ENCODE measurements around the gene FAM117A. TPM values are rescaled to one million over a fixed set of nuclear protein-coding genes. Genes with fewer than 3 reads are reported as not detected.

The FAM117A gene
- total RNA-seq, 1 experiment from 2014 or later, result 0.52 TPM

DNA sequence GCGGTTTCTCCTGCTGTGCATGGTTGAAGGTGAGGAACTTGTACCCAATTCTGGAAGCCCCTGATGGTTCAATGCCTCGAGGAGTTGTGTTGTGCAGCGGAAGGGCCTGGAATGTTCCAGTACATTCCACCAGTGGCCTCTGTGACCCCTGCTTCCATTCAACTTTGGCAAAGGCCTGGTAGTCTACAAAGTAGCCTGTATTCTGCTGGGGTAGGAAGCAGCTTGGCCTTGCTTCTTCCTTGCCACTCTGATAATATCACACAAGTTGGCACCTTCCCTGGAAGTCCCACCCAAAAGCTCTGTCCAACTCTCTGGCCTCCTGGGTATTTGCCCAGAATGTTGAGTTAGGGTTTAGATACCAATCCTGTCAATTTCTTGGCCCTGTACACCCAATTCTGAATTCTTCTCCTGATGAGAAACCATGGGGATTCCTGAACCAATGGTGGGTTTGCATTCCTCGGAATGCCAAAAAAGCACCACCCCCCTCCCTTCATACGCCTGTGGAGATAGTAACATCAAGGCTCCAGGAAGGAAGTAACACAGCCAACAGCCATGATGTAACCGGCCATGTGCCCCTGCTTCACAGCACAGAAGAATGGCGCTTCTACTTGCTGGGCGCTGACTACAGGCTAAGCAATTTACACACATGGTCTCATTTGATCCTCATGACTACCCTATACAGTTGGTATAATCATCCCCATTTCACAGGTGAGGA lies 11.8 kb upstream of the FAM117A start:
- Histone ChIP-seq H3K36me3 (ENCODE audit: insufficient read depth, low read length) (no peaks in the 10 kb centered on the region), H3K4me1 (ENCODE audit: low read length) (no peaks in the 10 kb centered on the region), H4K20me1 (ENCODE audit: insufficient read depth, low read depth, low read length) (no peaks in the 10 kb centered on the region), H3K9me2 (replicated peaks; ENCODE audit: insufficient read depth, low read length) (no peaks in the 10 kb centered on the region), H3K79me2 (ENCODE audit: low read length) (no peaks in the 10 kb centered on the region), H3K9me3 (ENCODE audit: low read length) (no peaks in the 10 kb centered on the region), H3K4me2 (ENCODE audit: low read depth, low read length, poor library complexity, severe bottlenecking) (no peak overlapping the region), H2AFZ (ENCODE audit: low read length) (no peak overlapping the region), H3K27ac (ENCODE audit: low read length) (no peak overlapping the region), H3K4me3 (ENCODE audit: low read length) (no peak overlapping the region), H3K9ac (ENCODE audit: low read length) (no peak overlapping the region), H3K27me3 (ENCODE audit: low read length) (no peaks in the 10 kb centered on the region)
- DNase-seq, result no peak

DNA sequence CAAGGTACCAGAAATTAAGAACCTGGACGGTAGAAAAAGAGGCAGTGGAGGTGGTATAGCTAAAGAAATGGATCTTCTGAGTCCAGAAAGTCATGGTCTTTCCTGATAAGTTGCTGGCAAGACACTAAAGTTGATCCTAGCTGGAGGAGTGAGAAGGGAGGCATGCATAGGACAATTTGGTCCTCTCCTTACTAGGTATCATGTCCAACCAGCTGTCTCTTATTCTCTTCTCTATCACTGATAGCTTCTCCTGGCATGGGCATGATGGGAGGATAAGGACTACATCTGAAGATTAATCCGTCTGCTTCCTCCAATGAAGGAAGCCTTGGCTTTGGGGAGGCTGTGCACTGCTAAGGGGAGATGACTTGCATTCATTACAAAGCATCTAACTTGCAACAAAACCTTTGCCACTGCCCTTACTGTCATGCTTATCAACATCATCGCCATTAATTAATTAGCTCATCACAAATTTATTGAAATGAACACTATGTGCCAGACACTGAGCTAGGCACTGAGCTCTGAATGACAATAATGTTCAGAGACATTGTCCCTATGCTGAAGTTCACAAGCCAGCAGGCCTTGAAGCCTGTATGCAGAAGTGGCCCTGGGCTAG lies 3.1 kb upstream of the FAM117A start:
- no peak overlapping the region for H3K4me2 ChIP-seq (ENCODE audit: low read depth, low read length, poor library complexity, severe bottlenecking)
- no peaks in the 10 kb centered on the region for H4K20me1 ChIP-seq (ENCODE audit: insufficient read depth, low read depth, low read length)
- H3K9ac ChIP-seq (ENCODE audit: low read length), result no peak overlapping the region
- no peaks in the 10 kb centered on the region for H3K79me2 ChIP-seq (ENCODE audit: low read length)
- H3K9me3 ChIP-seq (ENCODE audit: low read length), result no peaks in the 10 kb centered on the region
- H3K4me3 ChIP-seq (ENCODE audit: low read length), result no peak overlapping the region
- DNase-seq, result no peak
- no peak overlapping the region for H3K27ac ChIP-seq (ENCODE audit: low read length)
- no peaks in the 10 kb centered on the region for H3K27me3 ChIP-seq (ENCODE audit: low read length)
- no peaks in the 10 kb centered on the region for H3K9me2 ChIP-seq (replicated peaks; ENCODE audit: insufficient read depth, low read length)
- no peaks in the 10 kb centered on the region for H3K4me1 ChIP-seq (ENCODE audit: low read length)
- H3K36me3 ChIP-seq (ENCODE audit: insufficient read depth, low read length), result no peaks in the 10 kb centered on the region
- H2AFZ ChIP-seq (ENCODE audit: low read length), result no peak overlapping the region

DNA sequence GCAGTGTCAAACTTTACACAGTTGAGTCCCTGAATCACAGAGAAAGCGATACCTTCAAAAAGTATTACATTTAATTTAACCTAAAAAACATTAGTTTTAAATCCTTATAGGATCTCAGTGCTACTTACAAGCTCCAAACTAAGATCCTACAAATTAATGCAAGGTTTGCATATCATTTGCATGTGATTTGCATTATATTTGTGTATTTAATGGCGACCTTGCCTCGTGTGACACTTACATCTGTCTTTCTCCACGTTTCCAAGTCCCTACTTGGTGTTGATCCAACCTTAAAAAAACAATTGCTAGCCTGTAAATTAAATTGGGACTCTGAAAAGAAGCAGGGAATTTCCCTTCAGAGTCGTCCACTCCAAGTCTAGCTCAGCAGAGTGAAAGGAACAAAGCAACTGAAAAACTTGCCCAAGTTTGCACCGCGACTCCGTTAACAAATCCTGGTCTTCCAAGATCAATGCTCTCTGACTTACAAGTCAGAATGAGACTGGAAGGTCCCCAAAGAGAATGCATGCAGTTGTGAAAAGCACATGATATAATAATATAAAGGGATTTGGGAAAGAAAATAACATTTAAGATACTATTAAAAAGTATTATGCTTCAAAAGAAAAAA lies 739 bp upstream of the FAM117A start:
- Histone ChIP-seq H3K27me3 (ENCODE audit: low read length) (no peaks in the 10 kb centered on the region), H3K79me2 (ENCODE audit: low read length) (no peaks in the 10 kb centered on the region), H3K36me3 (ENCODE audit: insufficient read depth, low read length) (no peaks in the 10 kb centered on the region), H3K9me2 (replicated peaks; ENCODE audit: insufficient read depth, low read length) (no peaks in the 10 kb centered on the region), H2AFZ (ENCODE audit: low read length) (no peak overlapping the region), H3K4me1 (ENCODE audit: low read length) (peaks cover 14% of the 10 kb centered on the region), H3K27ac (ENCODE audit: low read length) (no peak overlapping the region), H3K4me3 (ENCODE audit: low read length) (no peak overlapping the region), H4K20me1 (ENCODE audit: insufficient read depth, low read depth, low read length) (no peaks in the 10 kb centered on the region), H3K4me2 (ENCODE audit: low read depth, low read length, poor library complexity, severe bottlenecking) (no peak overlapping the region), H3K9ac (ENCODE audit: low read length) (no peak overlapping the region), H3K9me3 (ENCODE audit: low read length) (no peaks in the 10 kb centered on the region)
- DNase-seq, result no peak

DNA sequence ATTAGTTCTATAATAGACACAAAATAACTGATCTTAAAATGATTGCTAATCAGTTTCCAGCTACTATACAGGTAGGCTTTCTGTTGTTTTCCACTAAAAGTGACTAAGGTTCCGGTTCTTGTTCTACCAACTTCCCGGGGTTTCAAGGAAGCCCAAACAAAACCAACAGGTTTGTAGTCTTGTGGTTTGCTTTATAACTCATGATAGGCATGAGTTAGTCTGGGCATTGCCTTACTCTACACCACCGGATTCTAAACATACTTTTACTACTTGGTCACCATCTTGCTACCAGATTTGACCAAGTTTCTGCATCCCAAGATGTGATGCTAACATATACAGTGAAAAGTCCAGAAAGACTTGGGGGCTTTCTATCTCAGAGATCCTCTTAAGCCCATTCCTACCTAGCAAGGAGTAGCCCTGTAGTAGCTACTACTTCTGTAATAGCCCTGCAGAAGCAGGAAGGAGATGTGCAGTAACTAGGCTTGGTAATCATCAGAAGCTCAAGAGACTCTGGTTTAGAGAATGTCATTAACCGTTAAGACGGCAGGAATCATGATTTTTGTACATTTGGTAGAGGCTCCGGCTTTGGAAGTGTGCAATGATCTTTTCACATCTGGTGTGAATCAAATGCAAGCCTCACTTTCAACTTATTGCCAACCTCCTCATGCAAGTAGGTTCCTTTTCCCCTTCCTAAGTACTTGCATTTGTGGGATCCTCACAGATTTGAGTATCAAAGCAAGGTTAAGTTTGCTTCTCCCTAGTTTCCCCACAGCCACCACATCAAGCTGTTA lies 1.6 kb downstream of the FAM117A start:
- no peak overlapping the region for H3K27ac ChIP-seq (ENCODE audit: low read length)
- DNase-seq, result no peak

DNA sequence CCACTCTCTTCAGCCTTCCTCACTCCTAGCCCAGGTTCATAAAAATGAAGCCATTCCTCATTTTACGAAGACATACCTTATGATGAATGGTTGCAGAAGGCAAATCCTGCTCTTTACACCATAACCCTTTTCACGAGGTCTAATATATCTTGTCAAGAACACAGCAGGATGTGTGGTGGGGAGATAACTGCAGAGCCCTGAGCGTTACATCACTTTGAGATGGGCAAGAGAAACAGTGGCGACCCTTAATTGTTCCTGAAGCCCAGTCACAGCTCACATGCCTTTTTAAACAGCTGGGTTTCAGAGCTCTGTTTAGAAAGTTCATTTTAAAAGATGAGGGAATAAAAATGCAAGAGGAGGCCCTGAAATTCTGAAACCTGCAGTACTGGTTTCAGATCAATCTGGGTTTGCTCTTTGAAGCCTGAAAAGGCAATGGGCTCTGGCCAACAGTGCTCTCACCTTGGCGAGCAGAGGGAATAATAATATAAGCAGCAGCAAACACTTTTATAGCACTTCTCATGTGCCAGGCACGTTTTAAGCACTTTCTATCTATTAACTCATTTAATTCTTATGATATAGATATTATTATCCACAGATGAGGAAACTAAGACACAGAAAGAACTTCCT lies 2.9 kb downstream of the FAM117A start:
- H3K9ac ChIP-seq (ENCODE audit: low read length), result no peak overlapping the region
- H3K4me3 ChIP-seq (ENCODE audit: low read length), result no peak overlapping the region
- H3K36me3 ChIP-seq (ENCODE audit: insufficient read depth, low read length), result no peaks in the 10 kb centered on the region
- no peaks in the 10 kb centered on the region for H3K9me3 ChIP-seq (ENCODE audit: low read length)
- no peaks in the 10 kb centered on the region for H3K79me2 ChIP-seq (ENCODE audit: low read length)
- H3K27ac ChIP-seq (ENCODE audit: low read length), result no peak overlapping the region
- no peak for DNase-seq
- H3K27me3 ChIP-seq (ENCODE audit: low read length), result no peaks in the 10 kb centered on the region
- H3K4me2 ChIP-seq (ENCODE audit: low read depth, low read length, poor library complexity, severe bottlenecking), result no peak overlapping the region
- H4K20me1 ChIP-seq (ENCODE audit: insufficient read depth, low read depth, low read length), result no peaks in the 10 kb centered on the region
- H2AFZ ChIP-seq (ENCODE audit: low read length), result no peak overlapping the region
- no peaks in the 10 kb centered on the region for H3K9me2 ChIP-seq (replicated peaks; ENCODE audit: insufficient read depth, low read length)
- peaks cover 21% of the 10 kb centered on the region for H3K4me1 ChIP-seq (ENCODE audit: low read length)

More for the DNA sequence above, 1.6 kb downstream of the FAM117A start:
- Histone ChIP-seq H3K79me2 (ENCODE audit: low read length) (no peaks in the 10 kb centered on the region), H3K4me1 (ENCODE audit: low read length) (peaks cover 21% of the 10 kb centered on the region), H3K4me3 (ENCODE audit: low read length) (no peak overlapping the region), H2AFZ (ENCODE audit: low read length) (no peak overlapping the region), H3K4me2 (ENCODE audit: low read depth, low read length, poor library complexity, severe bottlenecking) (no peak overlapping the region), H3K27me3 (ENCODE audit: low read length) (no peaks in the 10 kb centered on the region), H4K20me1 (ENCODE audit: insufficient read depth, low read depth, low read length) (no peaks in the 10 kb centered on the region), H3K9me3 (ENCODE audit: low read length) (no peaks in the 10 kb centered on the region), H3K9ac (ENCODE audit: low read length) (no peak overlapping the region), H3K9me2 (replicated peaks; ENCODE audit: insufficient read depth, low read length) (no peaks in the 10 kb centered on the region), H3K36me3 (ENCODE audit: insufficient read depth, low read length) (no peaks in the 10 kb centered on the region)

DNA sequence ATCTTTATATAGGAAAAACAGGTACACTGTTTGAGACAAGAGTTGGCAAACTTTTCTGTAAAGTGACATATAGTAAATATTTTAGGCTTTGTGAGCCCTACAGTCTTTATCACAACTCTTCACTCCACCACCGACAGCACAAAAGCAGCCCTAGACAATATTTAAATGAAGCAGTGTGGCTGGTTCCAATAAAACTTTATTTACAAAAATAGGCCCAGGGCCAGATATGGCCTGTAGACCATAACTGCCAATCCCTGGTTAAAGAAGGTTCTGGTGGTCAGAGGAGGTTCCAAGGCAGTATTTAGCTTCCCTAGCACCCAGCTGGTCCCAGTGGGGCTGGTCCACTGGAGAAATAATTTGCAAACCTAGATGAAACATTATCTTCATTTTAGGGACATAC lies 3.6 kb downstream of the FAM117A start:
- Histone ChIP-seq H2AFZ (ENCODE audit: low read length) (no peak overlapping the region), H3K27me3 (ENCODE audit: low read length) (no peaks in the 10 kb centered on the region), H3K27ac (ENCODE audit: low read length) (no peak overlapping the region), H3K4me3 (ENCODE audit: low read length) (no peak overlapping the region), H3K9me2 (replicated peaks; ENCODE audit: insufficient read depth, low read length) (no peaks in the 10 kb centered on the region), H3K9me3 (ENCODE audit: low read length) (no peaks in the 10 kb centered on the region), H3K36me3 (ENCODE audit: insufficient read depth, low read length) (no peaks in the 10 kb centered on the region), H4K20me1 (ENCODE audit: insufficient read depth, low read depth, low read length) (no peaks in the 10 kb centered on the region), H3K9ac (ENCODE audit: low read length) (no peak overlapping the region), H3K4me2 (ENCODE audit: low read depth, low read length, poor library complexity, severe bottlenecking) (no peak overlapping the region), H3K79me2 (ENCODE audit: low read length) (no peaks in the 10 kb centered on the region), H3K4me1 (ENCODE audit: low read length) (peaks cover 21% of the 10 kb centered on the region)
- no peak for DNase-seq

DNA sequence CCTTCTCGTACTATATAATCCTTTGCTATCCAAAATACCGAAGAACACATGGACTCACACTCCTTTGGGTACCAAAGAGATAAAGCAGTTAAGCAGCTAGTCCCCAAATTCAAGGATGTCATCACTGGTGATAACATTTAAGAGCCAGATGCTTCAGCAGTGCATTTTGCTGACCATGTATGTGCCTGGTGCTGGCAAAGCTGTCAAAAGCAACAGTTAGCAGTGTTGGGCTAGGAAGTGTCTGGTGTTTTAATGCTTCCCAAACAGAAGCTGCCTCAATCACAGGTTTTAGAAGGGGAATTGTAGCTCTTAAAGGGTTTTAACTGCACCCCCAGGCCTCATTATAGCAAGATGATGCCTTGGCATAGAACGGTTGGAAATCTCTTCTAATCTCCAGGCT lies 4.7 kb downstream of the FAM117A start:
- no peak for DNase-seq
- Histone ChIP-seq H3K9me3 (ENCODE audit: low read length) (no peaks in the 10 kb centered on the region), H3K27me3 (ENCODE audit: low read length) (no peaks in the 10 kb centered on the region), H3K27ac (ENCODE audit: low read length) (no peak overlapping the region), H3K79me2 (ENCODE audit: low read length) (no peaks in the 10 kb centered on the region), H3K9ac (ENCODE audit: low read length) (no peak overlapping the region), H4K20me1 (ENCODE audit: insufficient read depth, low read depth, low read length) (no peaks in the 10 kb centered on the region), H3K9me2 (replicated peaks; ENCODE audit: insufficient read depth, low read length) (no peaks in the 10 kb centered on the region), H3K4me3 (ENCODE audit: low read length) (no peak overlapping the region), H2AFZ (ENCODE audit: low read length) (no peak overlapping the region), H3K4me2 (ENCODE audit: low read depth, low read length, poor library complexity, severe bottlenecking) (no peak overlapping the region), H3K4me1 (ENCODE audit: low read length) (peaks cover 21% of the 10 kb centered on the region), H3K36me3 (ENCODE audit: insufficient read depth, low read length) (no peaks in the 10 kb centered on the region)
